Smooth muscle cell (in vitro differentiated cells): ENCODE results near the gene TP53RK. TPM values are rescaled to one million over a fixed set of nuclear protein-coding genes. Genes with fewer than 3 reads are reported as not detected.

Experiments
- DNase-seq: peaks from one replicate; lab custom pipeline; 2025; ENCODE audit not compliant: unreplicated experiment; lab: John Stamatoyannopoulos, UW
- H2AFZ ChIP-seq: fragments of 200-600 bp; sonication (generic); 2 replicates; pipeline ENCODE4 v1.6.0; 2016; ENCODE audit warnings: antibody characterized with exemption, low read depth, mild to moderate bottlenecking
- H3F3A ChIP-seq: fragments of 200-600 bp; sonication (generic); 2 replicates; pipeline ENCODE4 v1.6.0; 2017; ENCODE audit warnings: antibody characterized with exemption, low read depth
- H3K27ac ChIP-seq: fragments of 200-600 bp; sonication (generic); 2 replicates; pipeline ENCODE4 v1.5.1; 2016; ENCODE audit warnings: low read depth, mild to moderate bottlenecking
- H3K27me3 ChIP-seq: fragments of 200-600 bp; sonication (generic); 2 replicates; pipeline ENCODE4 v1.6.1; 2016; ENCODE audit warnings: low read depth, mild to moderate bottlenecking
- H3K36me3 ChIP-seq: fragments of 200-600 bp; sonication (generic); 2 replicates; pipeline ENCODE4 v1.5.1; 2016; ENCODE audit warnings: low read depth
- H3K4me1 ChIP-seq: fragments of 200-600 bp; sonication (generic); 2 replicates; pipeline ENCODE4 v1.5.1; 2016; ENCODE audit warnings: low read depth
- H3K4me2 ChIP-seq: fragments of 200-600 bp; sonication (generic); 2 replicates; pipeline ENCODE4 v1.6.0; 2016; ENCODE audit warnings: mild to moderate bottlenecking
- H3K4me3 ChIP-seq: fragments of 200-600 bp; sonication (generic); 2 replicates; pipeline ENCODE4 v1.5.1; 2016; ENCODE audit warnings: mild to moderate bottlenecking
- H3K79me2 ChIP-seq: fragments of 200-600 bp; sonication (generic); 2 replicates; pipeline ENCODE4 v1.6.0; 2016; ENCODE audit warnings: low read depth, mild to moderate bottlenecking
- H3K9ac ChIP-seq: fragments of 200-600 bp; sonication (generic); 2 replicates; pipeline ENCODE4 v1.6.0; 2016; ENCODE audit warnings: low read depth
- H3K9me3 ChIP-seq: fragments of 200-600 bp; sonication (generic); replicated peaks from 2 replicates; pipeline ENCODE4 v1.5.1; 2016; ENCODE audit warnings: low read depth
- H4K20me1 ChIP-seq: fragments of 200-600 bp; sonication (generic); 2 replicates; pipeline ENCODE4 v1.6.0; 2016; ENCODE audit warnings: low read depth
- CTCF ChIP-seq: fragments of 200-600 bp; sonication (generic); IDR thresholded peaks from 2 replicates; pipeline ENCODE4 v1.5.1; 2017; ENCODE audit warnings: borderline replicate concordance, mild to moderate bottlenecking, antibody characterized with exemption; ENCODE audit not compliant: insufficient read depth, poor library complexity, severe bottlenecking
- WGBS: methylation state at CpG from one replicate; pipeline ENCODE4 v1.1.7; 2016; ENCODE audit warnings: low lambda C conversion rate; 5-methylcytosine and 5-hydroxymethylcytosine counted together
- polyA plus RNA-seq: library from polyadenylated mRNA; unstranded; fragments of >200 nt; fragmentation: Nextera tagmentation; extraction: Ambion mirVana; gene quantifications from 2 replicates; pipeline ENCODE4 v1.2.1, GENCODE V29; 2016
- total RNA-seq: library from RNA; depleted of rRNA; stranded (reverse); fragments of >200 nt; gene quantifications from 2 replicates; pipeline ENCODE4 v1.2.3, GENCODE V29; 2014

The TP53RK gene
- total and polyA plus RNA-seq, 2 experiments from 2014 or later: 26.5 to 30.9 TPM

- H3K36me3 ChIP-seq: no peaks in the 10 kb centered on the region
- H4K20me1 ChIP-seq: no peaks in the 10 kb centered on the region
- TF ChIP-seq CTCF: no peak
- H3K79me2 ChIP-seq: no peaks in the 10 kb centered on the region
- H3K27me3 ChIP-seq: no peaks in the 10 kb centered on the region
- H3F3A ChIP-seq: no peaks in the 10 kb centered on the region
- no peak for DNase-seq
- H3K4me3 ChIP-seq: no peak overlapping the region
- WGBS: 87% methylated on average over 12 of the region's 12 CpGs
- no peak overlapping the region for H3K4me2 ChIP-seq
- H3K4me1 ChIP-seq: peaks cover 5% of the 10 kb centered on the region
- H3K27ac ChIP-seq: no peak overlapping the region
- no peak overlapping the region for H2AFZ ChIP-seq
- H3K9me3 ChIP-seq: no peaks in the 10 kb centered on the region
- no peak overlapping the region for H3K9ac ChIP-seq
These were observed 46.8 kb downstream of the TP53RK start for GRCh38 chr20:46642265-46642968.

- H3F3A ChIP-seq: no peaks in the 10 kb centered on the region
- H3K27ac ChIP-seq: no peak overlapping the region
- no peak overlapping the region for H3K4me2 ChIP-seq
- H3K4me3 ChIP-seq: no peak overlapping the region
- H3K36me3 ChIP-seq: no peaks in the 10 kb centered on the region
- peaks cover 2% of the 10 kb centered on the region for H3K4me1 ChIP-seq
- H4K20me1 ChIP-seq: no peaks in the 10 kb centered on the region
- H3K79me2 ChIP-seq: no peaks in the 10 kb centered on the region
- H2AFZ ChIP-seq: no peak overlapping the region
- DNase-seq: no peak
- no peaks in the 10 kb centered on the region for H3K27me3 ChIP-seq
- TF ChIP-seq CTCF: no peak
- no peaks in the 10 kb centered on the region for H3K9me3 ChIP-seq
- H3K9ac ChIP-seq: no peak overlapping the region
These were observed 47.8 kb downstream of the TP53RK start for GRCh38 chr20:46641424-46641823.

GRCh38 chr20:46640536-46641311 lies 48.5 kb downstream of the TP53RK start:
- Histone ChIP-seq H3K36me3 (no peaks in the 10 kb centered on the region), H4K20me1 (no peaks in the 10 kb centered on the region), H3K4me3 (no peak overlapping the region), H3K27ac (no peak overlapping the region), H3K9ac (no peak overlapping the region), H3K79me2 (no peaks in the 10 kb centered on the region), H3K4me1 (peaks cover 2% of the 10 kb centered on the region), H3F3A (no peaks in the 10 kb centered on the region), H2AFZ (no peak overlapping the region), H3K9me3 (no peaks in the 10 kb centered on the region), H3K4me2 (no peak overlapping the region), H3K27me3 (no peaks in the 10 kb centered on the region)
- no peak for DNase-seq
- no peak for TF ChIP-seq CTCF
- 78% methylated on average over 14 of the region's 14 CpGs for WGBS
